Fibroblast of mammary gland (primary cell): Measurements from ENCODE around the gene PROX1.
"Not testable (repeated sequence)": the region's sequence is repeated elsewhere in the genome, so short reads cannot be mapped to it uniquely, and the experiment has no call there.

ENCODE experiments used
- DNase-seq: peaks from one replicate; pipeline ENCODE4 v3.0.0-alpha.2; 2010; ENCODE audit warnings: low read depth
- H3K4me3 ChIP-seq: 2 replicates; pipeline ENCODE4 v1.5.1; 2011; ENCODE audit warnings: low read depth, mild to moderate bottlenecking, low read length, moderate library complexity; ENCODE audit not compliant: control insufficient read depth
- CTCF ChIP-seq: conservative IDR thresholded peaks from 2 replicates; pipeline ENCODE4 v1.5.1; 2011; ENCODE audit warnings: low read depth, low read length, inconsistent platforms; ENCODE audit not compliant: control insufficient read depth, insufficient read depth

Gene PROX1

GRCh38 chr1:214085325-214085724 is 97.6 kb downstream of the PROX1 start:
- no peak for DNase-seq
- TF ChIP-seq CTCF: no peak
- H3K4me3 ChIP-seq: no peak overlapping the region

- no peak overlapping the region for H3K4me3 ChIP-seq
- TF ChIP-seq CTCF: no peak
- no peak for DNase-seq
These were observed 99.2 kb downstream of the PROX1 start for GRCh38 chr1:214086945-214087344.

- H3K4me3 ChIP-seq, DNase-seq: not testable (repeated sequence)
These were observed 101.2 kb downstream of the PROX1 start for GRCh38 chr1:214089003-214089402.
